ENCODE results near the gene FRMD4B.

The FRMD4B gene

DNA sequence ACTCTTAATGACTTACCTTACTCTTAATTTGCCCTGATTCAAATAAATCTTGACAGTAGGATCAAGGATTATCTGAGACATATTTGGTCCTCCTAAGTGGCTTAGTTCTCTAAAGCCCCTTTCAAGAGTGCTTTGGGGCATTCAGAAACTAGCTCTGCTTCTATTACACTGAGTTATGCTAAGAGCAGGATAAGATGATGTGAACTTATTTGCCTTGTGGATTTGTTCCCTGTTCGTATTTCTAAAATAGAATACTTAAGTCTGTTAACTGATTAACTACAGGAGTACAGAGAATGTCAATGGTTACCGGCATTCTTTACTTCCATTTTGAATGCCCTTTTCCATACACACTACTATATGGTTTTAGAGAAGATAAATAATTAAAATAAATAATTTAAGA is 14.8 kb upstream of the FRMD4B start:
- Histone ChIP-seq H3K27ac (ENCODE audit: low read length) (no peak overlapping the region), H3K9ac (ENCODE audit: low read depth, low read length) (no peak overlapping the region)

DNA sequence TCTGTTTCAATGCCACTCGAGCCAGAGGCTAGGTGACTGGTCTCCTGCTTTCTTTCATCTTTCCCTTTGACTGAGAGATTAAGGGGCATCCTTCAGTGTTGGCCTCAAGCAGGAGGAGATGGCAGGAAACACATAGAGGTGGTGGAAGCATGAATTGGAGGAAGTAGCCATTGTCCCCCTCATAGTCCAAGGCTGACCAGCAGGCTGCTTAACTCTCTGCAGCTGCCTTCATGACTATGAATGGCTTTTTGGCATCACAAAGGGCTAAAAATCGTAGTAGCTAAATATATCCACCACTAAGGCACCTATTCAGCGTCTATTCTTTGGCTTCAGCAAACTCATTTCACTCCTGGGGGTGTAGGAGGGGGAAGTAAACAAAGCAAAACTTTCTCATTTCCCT is 7.0 kb upstream of the FRMD4B start:
- no peak overlapping the region for H3K4me3 ChIP-seq (ENCODE audit: low read length)
- H3K27me3 ChIP-seq (ENCODE audit: insufficient read depth, low read length), result peaks cover 5% of the 10 kb centered on the region
- H3K27ac ChIP-seq (ENCODE audit: low read length), result peak overlapping the region; percentile 23
- H3K36me3 ChIP-seq (ENCODE audit: insufficient read depth, low read depth, low read length), result no peaks in the 10 kb centered on the region
- H3K4me1 ChIP-seq (ENCODE audit: insufficient read depth, low read length), result peaks cover 16% of the 10 kb centered on the region; the same call in 1 of the 2 replicates
- peaks cover 5% of the 10 kb centered on the region; the same call in 1 of the 2 replicates for H3K9me3 ChIP-seq (ENCODE audit: insufficient read depth, low read depth, low read length)
- H3K9ac ChIP-seq (ENCODE audit: low read depth, low read length), result no peak overlapping the region; the same call in 1 of the 2 replicates

More for the DNA sequence above, 14.8 kb upstream of the FRMD4B start:
- no peaks in the 10 kb centered on the region for H3K4me1 ChIP-seq (ENCODE audit: insufficient read depth, low read length)
- H3K9me3 ChIP-seq (ENCODE audit: insufficient read depth, low read depth, low read length), result peaks cover 5% of the 10 kb centered on the region; the same call in 1 of the 2 replicates
- no peaks in the 10 kb centered on the region for H3K36me3 ChIP-seq (ENCODE audit: insufficient read depth, low read depth, low read length)
- no peak overlapping the region for H3K4me3 ChIP-seq (ENCODE audit: low read length)
- H3K27me3 ChIP-seq (ENCODE audit: insufficient read depth, low read length), result no peaks in the 10 kb centered on the region

DNA sequence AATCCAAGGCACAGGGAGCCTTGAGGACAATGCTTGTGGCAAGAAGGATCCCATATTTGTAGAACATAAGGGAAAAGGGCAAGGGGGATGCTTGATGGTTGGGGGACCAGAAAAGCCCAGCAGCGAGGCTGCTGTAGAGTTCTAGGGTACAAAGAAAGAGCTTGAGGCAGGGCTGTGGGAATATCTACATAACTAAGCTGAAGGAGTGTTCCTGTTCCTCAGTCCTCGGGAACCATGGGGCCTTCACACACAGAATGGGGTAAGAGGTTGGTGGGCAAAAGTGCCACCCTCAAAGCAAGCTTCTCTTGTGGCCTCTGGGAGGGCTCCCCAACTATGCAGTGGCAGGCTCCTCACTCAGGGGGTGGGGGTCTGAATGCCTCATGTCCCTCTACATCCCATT is 6.5 kb upstream of the FRMD4B start:
- peaks cover 5% of the 10 kb centered on the region; the same call in 1 of the 2 replicates for H3K9me3 ChIP-seq (ENCODE audit: insufficient read depth, low read depth, low read length)
- no peak overlapping the region; the same call in 1 of the 2 replicates for H3K9ac ChIP-seq (ENCODE audit: low read depth, low read length)
- H3K4me3 ChIP-seq (ENCODE audit: low read length), result no peak overlapping the region
- H3K27me3 ChIP-seq (ENCODE audit: insufficient read depth, low read length), result peaks cover 9% of the 10 kb centered on the region
- H3K36me3 ChIP-seq (ENCODE audit: insufficient read depth, low read depth, low read length), result no peaks in the 10 kb centered on the region
- H3K27ac ChIP-seq (ENCODE audit: low read length), result peak overlapping the region; percentile 23
- H3K4me1 ChIP-seq (ENCODE audit: insufficient read depth, low read length), result peaks cover 16% of the 10 kb centered on the region; the same call in 1 of the 2 replicates

- peaks cover 5% of the 10 kb centered on the region; the same call in 1 of the 2 replicates for H3K9me3 ChIP-seq (ENCODE audit: insufficient read depth, low read depth, low read length)
- no peak overlapping the region for H3K27ac ChIP-seq (ENCODE audit: low read length)
- peaks cover 18% of the 10 kb centered on the region for H3K27me3 ChIP-seq (ENCODE audit: insufficient read depth, low read length)
- H3K4me1 ChIP-seq (ENCODE audit: insufficient read depth, low read length), result peaks cover 16% of the 10 kb centered on the region; the same call in 1 of the 2 replicates
- no peak overlapping the region for H3K9ac ChIP-seq (ENCODE audit: low read depth, low read length)
- no peak overlapping the region for H3K4me3 ChIP-seq (ENCODE audit: low read length)
- no peaks in the 10 kb centered on the region for H3K36me3 ChIP-seq (ENCODE audit: insufficient read depth, low read depth, low read length)
These were observed 5.7 kb upstream of the FRMD4B start for GRCh38 chr3:69391554-69391953.

- H3K27ac ChIP-seq (ENCODE audit: low read length), result no peak overlapping the region
These were observed 4.9 kb upstream of the FRMD4B start for GRCh38 chr3:69390771-69391170.

GRCh38 chr3:69389520-69390248 is 3.8 kb upstream of the FRMD4B start:
- Histone ChIP-seq H3K9me3 (ENCODE audit: insufficient read depth, low read depth, low read length) (peaks cover 5% of the 10 kb centered on the region; the same call in 1 of the 2 replicates), H3K9ac (ENCODE audit: low read depth, low read length) (no peak overlapping the region), H3K36me3 (ENCODE audit: insufficient read depth, low read depth, low read length) (no peaks in the 10 kb centered on the region), H3K27ac (ENCODE audit: low read length) (no peak overlapping the region), H3K4me1 (ENCODE audit: insufficient read depth, low read length) (peaks cover 19% of the 10 kb centered on the region; the same call in 1 of the 2 replicates), H3K4me3 (ENCODE audit: low read length) (no peak overlapping the region), H3K27me3 (ENCODE audit: insufficient read depth, low read length) (peaks cover 36% of the 10 kb centered on the region)

More at GRCh38 chr3:69390771-69391170, 4.9 kb upstream of the FRMD4B start:
- Histone ChIP-seq H3K4me1 (ENCODE audit: insufficient read depth, low read length) (peaks cover 16% of the 10 kb centered on the region; the same call in 1 of the 2 replicates), H3K36me3 (ENCODE audit: insufficient read depth, low read depth, low read length) (no peaks in the 10 kb centered on the region), H3K4me3 (ENCODE audit: low read length) (no peak overlapping the region), H3K9me3 (ENCODE audit: insufficient read depth, low read depth, low read length) (peaks cover 5% of the 10 kb centered on the region; the same call in 1 of the 2 replicates), H3K27me3 (ENCODE audit: insufficient read depth, low read length) (peaks cover 26% of the 10 kb centered on the region), H3K9ac (ENCODE audit: low read depth, low read length) (no peak overlapping the region)

- H3K9me3 ChIP-seq (ENCODE audit: insufficient read depth, low read depth, low read length), result no peaks in the 10 kb centered on the region
These were observed 2.4 kb upstream of the FRMD4B start for GRCh38 chr3:69388241-69388640.

GRCh38 chr3:69386556-69387385 is 883 bp upstream of the FRMD4B start:
- Histone ChIP-seq H3K9ac (ENCODE audit: low read depth, low read length) (no peak overlapping the region), H3K27ac (ENCODE audit: low read length) (no peak overlapping the region), H3K27me3 (ENCODE audit: insufficient read depth, low read length) (peaks cover 48% of the 10 kb centered on the region), H3K9me3 (ENCODE audit: insufficient read depth, low read depth, low read length) (no peaks in the 10 kb centered on the region), H3K4me3 (ENCODE audit: low read length) (peak overlapping the region; percentile 70; the same call in 1 of the 2 replicates), H3K36me3 (ENCODE audit: insufficient read depth, low read depth, low read length) (no peaks in the 10 kb centered on the region), H3K4me1 (ENCODE audit: insufficient read depth, low read length) (peaks cover 2% of the 10 kb centered on the region; the same call in 1 of the 2 replicates)

More at GRCh38 chr3:69388241-69388640, 2.4 kb upstream of the FRMD4B start:
- Histone ChIP-seq H3K36me3 (ENCODE audit: insufficient read depth, low read depth, low read length) (no peaks in the 10 kb centered on the region), H3K27ac (ENCODE audit: low read length) (no peak overlapping the region), H3K4me1 (ENCODE audit: insufficient read depth, low read length) (peaks cover 17% of the 10 kb centered on the region; the same call in 1 of the 2 replicates), H3K9ac (ENCODE audit: low read depth, low read length) (no peak overlapping the region), H3K4me3 (ENCODE audit: low read length) (no peak overlapping the region), H3K27me3 (ENCODE audit: insufficient read depth, low read length) (peaks cover 48% of the 10 kb centered on the region)

DNA sequence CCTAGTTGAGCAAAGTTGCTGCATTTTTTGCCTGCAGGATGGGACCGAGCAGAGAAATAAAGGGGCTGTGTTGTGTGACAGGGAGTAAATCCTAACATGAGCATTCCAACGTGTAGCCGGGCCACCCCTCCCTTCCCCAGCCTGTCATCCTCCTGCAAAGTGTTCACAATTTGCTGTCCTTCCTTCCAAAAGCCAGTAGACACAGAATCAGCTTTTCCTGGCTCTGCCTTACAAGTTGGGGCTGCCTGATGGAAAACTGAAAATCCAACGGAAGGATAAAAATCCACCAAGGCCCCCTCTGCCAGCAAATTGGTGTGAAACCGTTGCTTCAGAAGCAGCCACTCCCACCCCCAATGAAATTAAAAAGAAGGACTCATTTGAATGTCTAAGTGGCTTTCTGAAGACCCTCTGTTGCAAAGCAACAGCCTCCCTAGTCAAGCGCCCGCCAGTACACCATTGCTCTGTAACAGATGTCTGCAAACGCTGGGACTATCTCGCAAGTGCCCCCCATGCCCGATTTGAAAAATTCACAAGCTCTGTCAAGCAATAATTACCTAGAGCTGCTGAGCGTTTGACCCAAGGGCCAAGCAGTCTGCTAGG is 665 bp downstream of the FRMD4B start:
- Histone ChIP-seq H3K9me3 (ENCODE audit: insufficient read depth, low read depth, low read length) (no peaks in the 10 kb centered on the region), H3K9ac (ENCODE audit: low read depth, low read length) (0 out of 2 replicates have a peak overlapping the region, but pooled peaks have one; percentile 37), H3K36me3 (ENCODE audit: insufficient read depth, low read depth, low read length) (no peaks in the 10 kb centered on the region), H3K4me1 (ENCODE audit: insufficient read depth, low read length) (peaks cover 2% of the 10 kb centered on the region; the same call in 1 of the 2 replicates), H3K27ac (ENCODE audit: low read length) (no peak overlapping the region), H3K4me3 (ENCODE audit: low read length) (peak overlapping the region; percentile 70), H3K27me3 (ENCODE audit: insufficient read depth, low read length) (peaks cover 48% of the 10 kb centered on the region)

DNA sequence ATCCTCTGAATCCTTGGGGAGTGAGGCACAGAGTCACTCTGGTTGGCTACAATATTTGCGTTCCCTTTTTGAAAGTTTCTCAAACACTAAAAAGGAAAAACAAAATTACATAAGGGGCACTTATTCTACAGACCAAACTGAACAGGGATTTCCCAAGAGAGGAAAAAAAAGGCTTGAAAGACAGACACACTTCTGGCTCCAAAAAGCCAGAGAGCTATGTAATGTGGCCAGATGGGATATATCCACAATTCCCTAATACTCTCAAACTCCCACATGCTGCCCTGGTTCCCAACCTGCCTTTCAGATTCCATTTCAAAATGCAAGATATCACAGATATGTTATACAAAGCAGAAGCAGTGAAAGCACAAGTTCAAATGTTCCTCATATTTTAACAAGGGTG is 1.6 kb downstream of the FRMD4B start:
- Histone ChIP-seq H3K9me3 (ENCODE audit: insufficient read depth, low read depth, low read length) (no peaks in the 10 kb centered on the region), H3K4me1 (ENCODE audit: insufficient read depth, low read length) (peaks cover 2% of the 10 kb centered on the region; the same call in 1 of the 2 replicates), H3K9ac (ENCODE audit: low read depth, low read length) (no peak overlapping the region), H3K4me3 (ENCODE audit: low read length) (no peak overlapping the region), H3K27ac (ENCODE audit: low read length) (no peak overlapping the region), H3K36me3 (ENCODE audit: insufficient read depth, low read depth, low read length) (no peaks in the 10 kb centered on the region), H3K27me3 (ENCODE audit: insufficient read depth, low read length) (peaks cover 48% of the 10 kb centered on the region)

DNA sequence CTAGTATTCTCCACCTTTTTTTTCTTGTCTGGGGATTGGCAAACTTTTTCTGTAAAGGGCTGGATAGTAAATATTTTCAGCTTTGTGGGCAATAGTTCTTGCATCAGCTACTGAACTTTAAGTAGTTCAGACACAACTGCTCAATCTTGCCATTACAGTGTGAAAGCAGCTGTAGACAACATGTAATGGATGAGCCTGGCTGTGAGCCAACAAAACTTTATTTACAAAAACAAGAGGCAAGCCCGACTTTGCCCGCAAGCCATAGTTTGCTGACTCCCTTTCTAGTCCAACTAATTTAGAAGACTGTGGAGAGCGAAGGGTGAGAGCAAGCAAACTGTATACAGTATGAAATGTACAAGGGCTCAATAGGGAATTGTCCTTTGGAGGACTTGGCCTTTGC is 6.2 kb downstream of the FRMD4B start:
- no peaks in the 10 kb centered on the region; the same call in 1 of the 2 replicates for H3K4me1 ChIP-seq (ENCODE audit: insufficient read depth, low read length)
- no peak overlapping the region for H3K27ac ChIP-seq (ENCODE audit: low read length)
- no peak overlapping the region for H3K9ac ChIP-seq (ENCODE audit: low read depth, low read length)

More for the DNA sequence above, 6.2 kb downstream of the FRMD4B start:
- H3K9me3 ChIP-seq (ENCODE audit: insufficient read depth, low read depth, low read length), result no peaks in the 10 kb centered on the region
- peaks cover 11% of the 10 kb centered on the region for H3K27me3 ChIP-seq (ENCODE audit: insufficient read depth, low read length)
- H3K36me3 ChIP-seq (ENCODE audit: insufficient read depth, low read depth, low read length), result no peaks in the 10 kb centered on the region
- H3K4me3 ChIP-seq (ENCODE audit: low read length), result no peak overlapping the region
